OCI-LY1 (cell line): Measurements from ENCODE around the gene UBE2R2.

ENCODE experiments used
- H2AFZ ChIP-seq: fragments of 200-600 bp; sonication (generic), shearing (Covaris generic); 2 replicates; pipeline ENCODE4 v1.6.0; 2014; ENCODE audit warnings: antibody characterized with exemption, mild to moderate bottlenecking, low read length
- H3F3A ChIP-seq: fragments of 200-600 bp; sonication (generic), shearing (Covaris generic); 2 replicates; pipeline ENCODE4 v1.6.0; 2014; ENCODE audit warnings: mild to moderate bottlenecking, antibody characterized with exemption, low read length, moderate library complexity; ENCODE audit not compliant: insufficient read depth
- H3K27ac ChIP-seq: fragments of 200-600 bp; sonication (generic); 2 replicates; pipeline ENCODE4 v1.5.1; 2014; ENCODE audit warnings: low read length, mixed run types, mild to moderate bottlenecking, low read depth; ENCODE audit not compliant: poor library complexity, severe bottlenecking
- H3K27me3 ChIP-seq: fragments of 200-600 bp; sonication (generic); 2 replicates; pipeline ENCODE4 v1.6.0; 2014; ENCODE audit warnings: antibody characterized with exemption, mild to moderate bottlenecking, low read length, moderate library complexity; ENCODE audit not compliant: insufficient read depth
- H3K36me3 ChIP-seq: fragments of 200-600 bp; sonication (generic); 2 replicates; pipeline ENCODE4 v1.6.1; 2014; ENCODE audit warnings: mild to moderate bottlenecking, antibody characterized with exemption, low read length, moderate library complexity, mixed read lengths; ENCODE audit not compliant: insufficient read depth
- H3K4me1 ChIP-seq: fragments of 200-600 bp; sonication (generic); 2 replicates; pipeline ENCODE4 v1.5.1; 2014; ENCODE audit warnings: mild to moderate bottlenecking, low read length, moderate library complexity; ENCODE audit not compliant: insufficient read depth, severe bottlenecking
- H3K4me2 ChIP-seq: fragments of 200-600 bp; sonication (generic), shearing (Covaris generic); 2 replicates; pipeline ENCODE4 v1.6.1; 2014; ENCODE audit warnings: low read length
- H3K4me3 ChIP-seq: fragments of 200-600 bp; sonication (generic); 2 replicates; pipeline ENCODE4 v1.5.1; 2014; ENCODE audit warnings: low read length, low read depth, mild to moderate bottlenecking, mixed read lengths; ENCODE audit not compliant: poor library complexity, severe bottlenecking
- H3K79me2 ChIP-seq: fragments of 200-600 bp; shearing (Covaris generic); 2 replicates; pipeline ENCODE4 v1.6.1; 2016; ENCODE audit warnings: mixed run types, low read length, mixed read lengths; ENCODE audit not compliant: insufficient read depth
- H3K9ac ChIP-seq: fragments of 200-600 bp; sonication (generic), shearing (Covaris generic); 2 replicates; pipeline ENCODE4 v1.6.1; 2014; ENCODE audit warnings: mild to moderate bottlenecking, low read length, mixed read lengths
- H3K9me2 ChIP-seq: fragments of 200-600 bp; sonication (generic), shearing (Covaris generic); 2 replicates; pipeline ENCODE4 v1.6.1; 2014; ENCODE audit warnings: low read depth, mild to moderate bottlenecking, low read length, mixed read lengths
- H3K9me3 ChIP-seq: fragments of 200-600 bp; shearing (Covaris generic); 2 replicates; pipeline ENCODE4 v1.6.1; 2014; ENCODE audit warnings: low read length, mixed read lengths
- H4K20me1 ChIP-seq: fragments of 200-600 bp; sonication (generic), shearing (Covaris generic); 2 replicates; pipeline ENCODE4 v1.6.0; 2016; ENCODE audit warnings: mild to moderate bottlenecking, low read length; ENCODE audit not compliant: insufficient read depth
- CTCF ChIP-seq: fragments of 200-600 bp; sonication (generic), shearing (Covaris generic); IDR thresholded peaks from 2 replicates; pipeline ENCODE4 v1.5.1; 2017; ENCODE audit warnings: mild to moderate bottlenecking, antibody characterized with exemption, low read length, moderate library complexity, mixed read lengths
- EZH2 ChIP-seq: fragments of 200-600 bp; sonication (generic), shearing (Covaris generic); IDR thresholded peaks from 2 replicates; pipeline ENCODE4 v1.8.0; 2017; ENCODE audit warnings: borderline replicate concordance, mixed run types, mild to moderate bottlenecking, antibody characterized with exemption, low read length, moderate library complexity, mixed read lengths

The UBE2R2 gene

GRCh38 chr9:33797837-33798236 is 19.1 kb upstream of the UBE2R2 start:
- Histone ChIP-seq H3K27ac (no peak overlapping the region), H3K79me2 (no peaks in the 10 kb centered on the region), H3K9ac (no peak overlapping the region), H3F3A (no peaks in the 10 kb centered on the region), H3K4me2 (no peak overlapping the region), H3K4me3 (no peak overlapping the region), H3K9me3 (no peaks in the 10 kb centered on the region), H2AFZ (no peak overlapping the region), H3K4me1 (no peaks in the 10 kb centered on the region), H4K20me1 (no peaks in the 10 kb centered on the region), H3K27me3 (no peaks in the 10 kb centered on the region), H3K36me3 (no peaks in the 10 kb centered on the region), H3K9me2 (no peaks in the 10 kb centered on the region)
- TF ChIP-seq CTCF (no peak), EZH2 (no peak)

- H3K27me3 ChIP-seq: no peaks in the 10 kb centered on the region
- no peak overlapping the region for H3K27ac ChIP-seq
- H3K4me3 ChIP-seq: no peak overlapping the region
- no peaks in the 10 kb centered on the region for H4K20me1 ChIP-seq
- H3K4me1 ChIP-seq: no peaks in the 10 kb centered on the region
- TF ChIP-seq EZH2: no peak
- TF ChIP-seq CTCF: no peak
- no peak overlapping the region for H3K4me2 ChIP-seq
- H2AFZ ChIP-seq: no peak overlapping the region
- no peaks in the 10 kb centered on the region for H3F3A ChIP-seq
- no peaks in the 10 kb centered on the region for H3K36me3 ChIP-seq
- H3K9me2 ChIP-seq: no peaks in the 10 kb centered on the region
- H3K9ac ChIP-seq: no peak overlapping the region
- no peaks in the 10 kb centered on the region for H3K9me3 ChIP-seq
- no peaks in the 10 kb centered on the region for H3K79me2 ChIP-seq
Observed at GRCh38 chr9:33798545-33798944, 18.4 kb upstream of the UBE2R2 start.

GRCh38 chr9:33799928-33800704 is 16.8 kb upstream of the UBE2R2 start:
- Histone ChIP-seq H3F3A (no peaks in the 10 kb centered on the region), H2AFZ (no peak overlapping the region), H3K9ac (no peak overlapping the region), H3K27me3 (no peaks in the 10 kb centered on the region), H3K27ac (no peak overlapping the region), H3K9me2 (no peaks in the 10 kb centered on the region), H3K4me3 (no peak overlapping the region), H3K79me2 (no peaks in the 10 kb centered on the region), H3K4me2 (no peak overlapping the region), H3K9me3 (no peaks in the 10 kb centered on the region), H3K4me1 (no peaks in the 10 kb centered on the region), H4K20me1 (no peaks in the 10 kb centered on the region), H3K36me3 (no peaks in the 10 kb centered on the region)
- TF ChIP-seq EZH2: no peak
- no peak for TF ChIP-seq CTCF
